Gastrocnemius medialis (tissue), 4 donors: ENCODE results near the gene NIBAN1.

ENCODE experiments used
- CTCF ChIP-seq, 5 experiments: fragments of 450-650 bp in 3 of 5; fragments of 200-600 bp in 2 of 5; sonication (generic) in 2 of 5; IDR thresholded peaks in 4 of 5; conservative IDR thresholded peaks in 1 of 5; 1 replicate in 4 of 5; 2 replicates in 1 of 5; pipeline ENCODE4 v1.5.1; 2016 to 2019; ENCODE audit warnings: antibody characterized with exemption in 5 of 5, mild to moderate bottlenecking in 3 of 5, moderate library complexity in 3 of 5
- POLR2A ChIP-seq, 2 donors: fragments of 450-650 bp; IDR thresholded peaks; one replicate each; pipeline ENCODE4 v1.6.1; 2017; ENCODE audit warnings: antibody characterized with exemption in 2 of 2, mild to moderate bottlenecking in 2 of 2, moderate library complexity in 2 of 2

- TF ChIP-seq POLR2A (IDR thresholded peaks at IDR 0.05) (no peak), CTCF (IDR thresholded peaks at IDR 0.05 in 4 of 5, conservative IDR thresholded peaks at IDR 0.05 in 1 of 5) (no peak)
Observed at GRCh38 chr1:184972315-184973055, 1.8 kb downstream of the NIBAN1 start.
